ENCODE data around the gene CLCNKB.

DNA sequence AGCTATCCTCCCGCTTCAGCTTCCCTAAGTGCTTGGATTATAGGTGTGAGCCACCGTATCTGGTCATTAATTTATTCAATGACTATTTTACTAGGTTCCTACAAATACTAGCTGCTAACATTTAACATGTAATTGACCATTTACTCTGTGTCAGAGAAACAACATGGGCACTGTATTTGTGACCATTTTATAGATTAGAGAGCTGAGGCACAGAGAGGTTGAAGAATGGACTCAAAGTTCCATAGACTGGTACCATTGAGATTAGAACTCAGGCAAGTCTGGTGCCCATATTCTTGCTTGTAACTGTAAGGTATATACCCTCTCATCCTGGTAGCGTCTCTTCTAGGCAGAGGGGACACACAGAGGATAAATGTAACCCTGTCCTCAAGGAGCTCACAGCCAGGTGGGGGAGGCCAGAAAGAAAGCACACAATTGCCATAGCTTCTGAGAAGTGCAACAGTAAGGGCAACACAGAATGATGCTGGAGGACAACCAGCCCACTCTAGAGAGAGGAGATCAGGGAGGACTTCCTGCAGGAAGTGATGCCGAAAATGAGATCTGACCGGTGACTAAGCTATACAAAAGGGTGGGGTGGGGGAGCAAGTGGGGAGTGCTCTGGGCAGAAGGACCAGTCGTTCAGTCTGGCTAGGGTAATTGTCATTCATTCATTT is 35.8 kb upstream of the CLCNKB start:
- TF ChIP-seq POLR2AphosphoS5 (IDR thresholded peaks at IDR 0.05; ENCODE audit: low read depth, low read length) (no peak), EZH2phosphoT487 (IDR thresholded peaks at IDR 0.05; ENCODE audit: borderline replicate concordance) (no peak), RAD21 (IDR thresholded peaks at IDR 0.05; ENCODE audit: low read depth) (no peak), YY1 (IDR thresholded peaks at IDR 0.05; ENCODE audit: extremely low read depth, insufficient replicate concordance, low read depth, low read length) (no peak), POLR2A (IDR thresholded peaks at IDR 0.05; ENCODE audit: borderline replicate concordance, extremely low read depth, insufficient read depth, insufficient read length) (no peak), EZH2 (IDR thresholded peaks at IDR 0.05) (no peak), CEBPB (IDR thresholded peaks at IDR 0.05; ENCODE audit: low read depth) (no peak)
- TF ChIP-seq, protein P1, sequence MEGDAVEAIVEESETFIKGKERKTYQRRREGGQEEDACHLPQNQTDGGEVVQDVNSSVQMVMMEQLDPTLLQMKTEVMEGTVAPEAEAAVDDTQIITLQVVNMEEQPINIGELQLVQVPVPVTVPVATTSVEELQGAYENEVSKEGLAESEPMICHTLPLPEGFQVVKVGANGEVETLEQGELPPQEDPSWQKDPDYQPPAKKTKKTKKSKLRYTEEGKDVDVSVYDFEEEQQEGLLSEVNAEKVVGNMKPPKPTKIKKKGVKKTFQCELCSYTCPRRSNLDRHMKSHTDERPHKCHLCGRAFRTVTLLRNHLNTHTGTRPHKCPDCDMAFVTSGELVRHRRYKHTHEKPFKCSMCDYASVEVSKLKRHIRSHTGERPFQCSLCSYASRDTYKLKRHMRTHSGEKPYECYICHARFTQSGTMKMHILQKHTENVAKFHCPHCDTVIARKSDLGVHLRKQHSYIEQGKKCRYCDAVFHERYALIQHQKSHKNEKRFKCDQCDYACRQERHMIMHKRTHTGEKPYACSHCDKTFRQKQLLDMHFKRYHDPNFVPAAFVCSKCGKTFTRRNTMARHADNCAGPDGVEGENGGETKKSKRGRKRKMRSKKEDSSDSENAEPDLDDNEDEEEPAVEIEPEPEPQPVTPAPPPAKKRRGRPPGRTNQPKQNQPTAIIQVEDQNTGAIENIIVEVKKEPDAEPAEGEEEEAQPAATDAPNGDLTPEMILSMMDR (IDR thresholded peaks at IDR 0.05 in 2 of 3, conservative IDR thresholded peaks at IDR 0.05 in 1 of 3; ENCODE audit: borderline replicate concordance in 1 of 3, insufficient read depth in 1 of 3, low read depth in 2 of 3, low read length in 2 of 3) = no peak
- TF ChIP-seq, protein P2, sequence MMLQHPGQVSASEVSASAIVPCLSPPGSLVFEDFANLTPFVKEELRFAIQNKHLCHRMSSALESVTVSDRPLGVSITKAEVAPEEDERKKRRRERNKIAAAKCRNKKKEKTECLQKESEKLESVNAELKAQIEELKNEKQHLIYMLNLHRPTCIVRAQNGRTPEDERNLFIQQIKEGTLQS (IDR thresholded peaks at IDR 0.05) = no peak

Measured in HCT116 (cell line).